Neural crest cell (in vitro differentiated cells): Measurements from ENCODE around the gene SH3GL3. TPM values are rescaled to one million over a fixed set of nuclear protein-coding genes. Genes with fewer than 3 reads are reported as not detected.

ENCODE experiments used
- DNase-seq: peaks from one replicate; pipeline ENCODE4 v3.0.0; 2021; ENCODE audit warnings: low read depth, mixed read lengths, low spot score
- H3K27ac Mint-ChIP-seq: one replicate; pipeline ENCODE4 v1.8.0; 2021; ENCODE audit warnings: mild to moderate bottlenecking, mixed read lengths; ENCODE audit not compliant: unreplicated experiment
- H3K27me3 Mint-ChIP-seq: 2 replicates; pipeline ENCODE4 v1.8.0; 2021; ENCODE audit warnings: low read depth, mild to moderate bottlenecking, mixed read lengths
- H3K36me3 Mint-ChIP-seq: 2 replicates; pipeline ENCODE4 v1.8.0; 2021; ENCODE audit warnings: low read depth, mild to moderate bottlenecking, mixed read lengths
- H3K4me1 Mint-ChIP-seq: 2 replicates; pipeline ENCODE4 v1.8.0; 2021; ENCODE audit warnings: mixed read lengths
- H3K4me3 Mint-ChIP-seq: one replicate; pipeline ENCODE4 v1.8.0; 2021; ENCODE audit warnings: mild to moderate bottlenecking, mixed read lengths
- H3K9me3 Mint-ChIP-seq: 2 replicates; pipeline ENCODE4 v1.8.0; 2021; ENCODE audit warnings: mixed read lengths
- CTCF ChIP-seq: fragments of 200-600 bp; sonication (generic); conservative IDR thresholded peaks from 2 replicates; pipeline ENCODE4 v1.5.0; 2021; ENCODE audit warnings: antibody characterized with exemption, mild to moderate bottlenecking
- total RNA-seq: library from RNA; stranded (reverse); gene quantifications from 2 replicates; pipeline ENCODE4 v1.2.1, GENCODE V29; 2021

Gene SH3GL3
- total RNA-seq, 1 donor from 2014 or later, result 1.4 TPM

GRCh38 chr15:83499476-83499875 lies 52.3 kb downstream of the SH3GL3 start:
- Mint-ChIP-seq H3K9me3 (peaks cover 11% of the 10 kb centered on the region), H3K27me3 (no peaks in the 10 kb centered on the region), H3K4me1 (no peaks in the 10 kb centered on the region), H3K4me3 (no peak overlapping the region), H3K27ac (no peak overlapping the region), H3K36me3 (peaks cover 5% of the 10 kb centered on the region)
- DNase-seq, result no peak
- TF ChIP-seq CTCF, result no peak

GRCh38 chr15:83503595-83504364 lies 56.6 kb downstream of the SH3GL3 start:
- H3K4me1 Mint-ChIP-seq, result peaks cover 1% of the 10 kb centered on the region
- peaks cover under 1% of the 10 kb centered on the region for H3K36me3 Mint-ChIP-seq

GRCh38 chr15:83504365-83504764 lies 57.2 kb downstream of the SH3GL3 start:
- Mint-ChIP-seq H3K36me3 (no peaks in the 10 kb centered on the region), H3K27me3 (no peaks in the 10 kb centered on the region), H3K4me3 (no peak overlapping the region), H3K9me3 (no peaks in the 10 kb centered on the region), H3K4me1 (peaks cover 7% of the 10 kb centered on the region), H3K27ac (no peak overlapping the region)
- no peak for TF ChIP-seq CTCF
- no peak for DNase-seq

More at GRCh38 chr15:83503595-83504364, 56.6 kb downstream of the SH3GL3 start:
- TF ChIP-seq CTCF, result no peak
- no peak overlapping the region for H3K27ac Mint-ChIP-seq
- peaks cover 2% of the 10 kb centered on the region for H3K9me3 Mint-ChIP-seq
- H3K27me3 Mint-ChIP-seq, result no peaks in the 10 kb centered on the region
- no peak overlapping the region for H3K4me3 Mint-ChIP-seq
- DNase-seq, result no peak

GRCh38 chr15:83510001-83510400 lies 62.9 kb downstream of the SH3GL3 start:
- H3K4me1 Mint-ChIP-seq, result peaks cover 30% of the 10 kb centered on the region
- H3K27ac Mint-ChIP-seq, result no peak overlapping the region
- no peak for TF ChIP-seq CTCF
- no peaks in the 10 kb centered on the region for H3K36me3 Mint-ChIP-seq
- no peaks in the 10 kb centered on the region for H3K9me3 Mint-ChIP-seq
- no peak for DNase-seq
- no peaks in the 10 kb centered on the region for H3K27me3 Mint-ChIP-seq
- H3K4me3 Mint-ChIP-seq, result no peak overlapping the region

- H3K4me3 Mint-ChIP-seq, result no peak overlapping the region
- no peak for DNase-seq
- H3K9me3 Mint-ChIP-seq, result no peaks in the 10 kb centered on the region
These were observed 65.3 kb downstream of the SH3GL3 start for GRCh38 chr15:83512459-83512858.

More at GRCh38 chr15:83512459-83512858, 65.3 kb downstream of the SH3GL3 start:
- H3K4me1 Mint-ChIP-seq, result peaks cover 30% of the 10 kb centered on the region
- TF ChIP-seq CTCF, result no peak
- H3K27me3 Mint-ChIP-seq, result no peaks in the 10 kb centered on the region
- no peak overlapping the region for H3K27ac Mint-ChIP-seq
- no peaks in the 10 kb centered on the region for H3K36me3 Mint-ChIP-seq
